ENCODE measurements around the gene KMT2C.

KMT2C gene

DNA sequence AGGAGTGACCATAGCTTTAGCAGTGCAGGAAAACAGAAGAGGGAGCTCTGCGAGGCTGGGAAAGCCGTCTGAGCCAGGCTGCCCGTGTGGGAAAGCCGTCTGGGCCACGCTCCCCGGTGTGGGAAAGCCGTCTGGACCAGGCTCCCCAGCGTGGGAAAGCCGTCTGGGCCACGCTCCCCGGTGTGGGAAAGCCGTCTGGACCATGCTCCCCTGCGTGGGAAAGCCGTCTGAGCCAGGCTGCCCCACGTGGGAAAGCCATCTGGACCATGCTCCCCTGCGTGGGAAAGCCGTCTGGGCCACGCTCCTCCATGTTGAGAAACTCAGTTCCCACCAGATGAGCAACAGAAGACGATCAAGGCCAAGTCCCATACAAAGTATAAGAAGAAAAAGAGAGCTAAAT, 308.6 kb downstream of the KMT2C start:
- peaks cover 25% of the 10 kb centered on the region for H3K36me3 ChIP-seq (ENCODE audit: control insufficient read depth, insufficient read depth, low read length)
- H3K4me1 ChIP-seq (ENCODE audit: control insufficient read depth, insufficient read depth, low read length, poor library complexity, severe bottlenecking): no peaks in the 10 kb centered on the region
- H3K4me3 ChIP-seq (ENCODE audit: insufficient read depth, low read depth, low read length, poor library complexity, severe bottlenecking): no peak overlapping the region
- no peaks in the 10 kb centered on the region for H3K9me3 ChIP-seq (ENCODE audit: control insufficient read depth, low read length)
- no peaks in the 10 kb centered on the region for H3K27me3 ChIP-seq (replicated peaks; ENCODE audit: control insufficient read depth, insufficient read depth, low read length, poor library complexity, severe bottlenecking)
- H3K27ac ChIP-seq (ENCODE audit: insufficient read depth, low read length, poor library complexity, severe bottlenecking): no peak overlapping the region
- no peak for DNase-seq

DNA sequence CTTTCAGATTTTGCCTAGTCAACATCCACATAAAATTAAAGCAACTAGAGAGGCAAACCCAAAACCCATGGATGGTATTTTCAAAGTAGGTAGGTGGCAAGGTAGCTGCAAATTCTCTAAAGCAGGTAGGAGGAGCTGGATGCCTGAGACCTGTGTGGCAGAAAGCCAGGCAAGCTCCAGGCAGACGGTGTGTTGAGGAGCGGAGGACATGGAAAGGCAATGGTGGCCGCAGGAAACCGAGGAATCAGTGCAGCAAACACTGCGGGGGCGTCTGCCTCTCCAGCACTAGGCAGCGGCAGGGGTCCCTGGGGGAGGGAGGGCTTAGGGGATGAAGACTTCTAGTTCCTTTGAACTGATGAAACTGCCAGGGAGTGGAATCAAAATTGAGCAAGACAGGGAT, 309.1 kb downstream of the KMT2C start:
- no peak overlapping the region for H3K27ac ChIP-seq (ENCODE audit: insufficient read depth, low read length, poor library complexity, severe bottlenecking)
- no peaks in the 10 kb centered on the region for H3K4me1 ChIP-seq (ENCODE audit: control insufficient read depth, insufficient read depth, low read length, poor library complexity, severe bottlenecking)
- no peaks in the 10 kb centered on the region for H3K27me3 ChIP-seq (replicated peaks; ENCODE audit: control insufficient read depth, insufficient read depth, low read length, poor library complexity, severe bottlenecking)
- DNase-seq: no peak
- H3K4me3 ChIP-seq (ENCODE audit: insufficient read depth, low read depth, low read length, poor library complexity, severe bottlenecking): no peak overlapping the region
- H3K9me3 ChIP-seq (ENCODE audit: control insufficient read depth, low read length): no peaks in the 10 kb centered on the region
- H3K36me3 ChIP-seq (ENCODE audit: control insufficient read depth, insufficient read depth, low read length): peaks cover 25% of the 10 kb centered on the region

DNA sequence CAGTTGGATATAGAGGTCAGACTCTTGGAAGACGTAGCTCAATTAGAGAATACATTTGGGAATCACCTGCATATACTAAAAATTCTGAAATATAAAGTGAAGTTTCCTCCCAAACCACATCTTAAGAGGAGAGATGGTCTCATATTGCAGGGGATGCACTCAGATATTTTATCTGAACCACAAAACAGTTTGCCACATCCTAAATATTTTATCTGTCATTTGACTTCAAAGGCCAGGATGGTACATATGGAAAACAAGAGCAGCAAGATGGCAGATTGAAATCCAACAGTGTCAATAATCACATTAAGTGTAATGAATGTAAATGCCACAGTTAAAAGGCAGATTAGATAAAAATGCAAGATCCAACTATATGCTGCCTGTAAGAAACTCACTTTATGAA, 313.3 kb downstream of the KMT2C start:
- Histone ChIP-seq H3K27ac (ENCODE audit: insufficient read depth, low read length, poor library complexity, severe bottlenecking) (no peak overlapping the region), H3K4me3 (ENCODE audit: insufficient read depth, low read depth, low read length, poor library complexity, severe bottlenecking) (no peak overlapping the region), H3K36me3 (ENCODE audit: control insufficient read depth, insufficient read depth, low read length) (peaks cover 40% of the 10 kb centered on the region), H3K9me3 (ENCODE audit: control insufficient read depth, low read length) (no peaks in the 10 kb centered on the region), H3K4me1 (ENCODE audit: control insufficient read depth, insufficient read depth, low read length, poor library complexity, severe bottlenecking) (no peaks in the 10 kb centered on the region), H3K27me3 (replicated peaks; ENCODE audit: control insufficient read depth, insufficient read depth, low read length, poor library complexity, severe bottlenecking) (no peaks in the 10 kb centered on the region)
- no peak for DNase-seq

DNA sequence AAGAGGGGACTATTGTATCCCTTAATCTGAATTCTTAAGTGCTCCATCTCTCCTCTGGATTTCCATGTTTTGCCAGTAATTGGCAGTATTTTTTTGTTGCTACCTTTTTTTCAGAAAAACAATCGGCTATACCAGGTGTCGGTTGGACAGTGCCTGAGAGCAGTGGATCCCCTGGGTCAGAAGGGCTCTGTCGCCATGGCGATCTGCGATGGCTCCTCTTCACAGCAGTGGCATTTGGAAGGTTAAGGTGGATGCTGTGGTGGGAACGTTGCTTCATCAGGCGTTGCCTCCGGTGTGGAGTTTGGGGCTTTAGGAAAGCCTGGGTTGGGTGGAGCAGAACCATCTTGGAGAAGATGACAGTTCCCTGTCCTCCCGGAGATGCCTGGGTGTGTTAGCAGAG, 314.4 kb downstream of the KMT2C start:
- Histone ChIP-seq H3K27ac (ENCODE audit: insufficient read depth, low read length, poor library complexity, severe bottlenecking) (no peak overlapping the region), H3K36me3 (ENCODE audit: control insufficient read depth, insufficient read depth, low read length) (peaks cover 40% of the 10 kb centered on the region)

DNA sequence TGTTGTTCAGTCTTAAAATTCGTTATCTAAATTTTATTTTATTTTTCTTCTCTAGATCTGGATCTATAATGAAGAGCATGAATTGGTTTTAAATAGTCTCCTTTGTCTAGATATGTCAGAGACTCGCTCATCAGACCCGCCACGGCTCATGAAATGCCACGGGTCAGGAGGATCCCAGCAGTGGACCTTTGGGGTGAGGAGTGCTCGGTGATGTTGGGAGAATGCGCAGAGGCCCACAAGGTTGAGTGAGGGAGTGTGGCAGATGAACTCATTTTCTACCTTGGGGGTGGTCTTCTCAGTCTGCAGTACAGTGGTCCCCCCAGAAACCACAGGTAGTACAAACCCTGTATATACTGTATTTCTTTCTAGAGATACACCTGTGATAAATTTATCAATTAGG, 315.0 kb downstream of the KMT2C start:
- no peaks in the 10 kb centered on the region for H3K4me1 ChIP-seq (ENCODE audit: control insufficient read depth, insufficient read depth, low read length, poor library complexity, severe bottlenecking)
- no peak overlapping the region for H3K4me3 ChIP-seq (ENCODE audit: insufficient read depth, low read depth, low read length, poor library complexity, severe bottlenecking)
- DNase-seq: no peak
- H3K36me3 ChIP-seq (ENCODE audit: control insufficient read depth, insufficient read depth, low read length): peaks cover 40% of the 10 kb centered on the region
- no peaks in the 10 kb centered on the region for H3K9me3 ChIP-seq (ENCODE audit: control insufficient read depth, low read length)
- no peak overlapping the region for H3K27ac ChIP-seq (ENCODE audit: insufficient read depth, low read length, poor library complexity, severe bottlenecking)
- no peaks in the 10 kb centered on the region for H3K27me3 ChIP-seq (replicated peaks; ENCODE audit: control insufficient read depth, insufficient read depth, low read length, poor library complexity, severe bottlenecking)

More for the DNA sequence above, 314.4 kb downstream of the KMT2C start:
- Histone ChIP-seq H3K27me3 (replicated peaks; ENCODE audit: control insufficient read depth, insufficient read depth, low read length, poor library complexity, severe bottlenecking) (no peaks in the 10 kb centered on the region), H3K4me3 (ENCODE audit: insufficient read depth, low read depth, low read length, poor library complexity, severe bottlenecking) (no peak overlapping the region), H3K4me1 (ENCODE audit: control insufficient read depth, insufficient read depth, low read length, poor library complexity, severe bottlenecking) (no peaks in the 10 kb centered on the region), H3K9me3 (ENCODE audit: control insufficient read depth, low read length) (no peaks in the 10 kb centered on the region)
- no peak for DNase-seq

DNA sequence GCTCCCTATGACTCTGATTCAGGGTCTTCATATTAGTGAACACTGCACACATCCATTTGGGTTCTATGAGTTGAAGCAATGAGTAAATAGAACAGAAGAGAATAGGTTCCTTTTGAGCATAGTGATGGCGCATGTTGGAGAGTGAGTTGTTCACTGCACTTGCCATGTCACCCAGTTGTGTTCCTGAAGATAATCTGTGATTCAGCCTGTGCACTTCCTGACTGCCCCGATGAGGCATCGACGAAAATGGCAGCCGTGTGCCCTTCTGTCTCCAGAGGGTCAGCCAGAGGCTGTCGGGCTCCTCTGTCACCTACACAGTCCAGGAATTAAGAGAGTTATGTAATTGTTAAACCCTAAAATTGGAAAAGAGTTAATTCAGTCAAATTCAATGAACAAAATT, 315.6 kb downstream of the KMT2C start:
- H3K27ac ChIP-seq (ENCODE audit: insufficient read depth, low read length, poor library complexity, severe bottlenecking): no peak overlapping the region
- H3K4me3 ChIP-seq (ENCODE audit: insufficient read depth, low read depth, low read length, poor library complexity, severe bottlenecking): no peak overlapping the region
- H3K9me3 ChIP-seq (ENCODE audit: control insufficient read depth, low read length): no peaks in the 10 kb centered on the region
- H3K36me3 ChIP-seq (ENCODE audit: control insufficient read depth, insufficient read depth, low read length): peaks cover 41% of the 10 kb centered on the region
- no peaks in the 10 kb centered on the region for H3K4me1 ChIP-seq (ENCODE audit: control insufficient read depth, insufficient read depth, low read length, poor library complexity, severe bottlenecking)
- no peaks in the 10 kb centered on the region for H3K27me3 ChIP-seq (replicated peaks; ENCODE audit: control insufficient read depth, insufficient read depth, low read length, poor library complexity, severe bottlenecking)
- DNase-seq: no peak

DNA sequence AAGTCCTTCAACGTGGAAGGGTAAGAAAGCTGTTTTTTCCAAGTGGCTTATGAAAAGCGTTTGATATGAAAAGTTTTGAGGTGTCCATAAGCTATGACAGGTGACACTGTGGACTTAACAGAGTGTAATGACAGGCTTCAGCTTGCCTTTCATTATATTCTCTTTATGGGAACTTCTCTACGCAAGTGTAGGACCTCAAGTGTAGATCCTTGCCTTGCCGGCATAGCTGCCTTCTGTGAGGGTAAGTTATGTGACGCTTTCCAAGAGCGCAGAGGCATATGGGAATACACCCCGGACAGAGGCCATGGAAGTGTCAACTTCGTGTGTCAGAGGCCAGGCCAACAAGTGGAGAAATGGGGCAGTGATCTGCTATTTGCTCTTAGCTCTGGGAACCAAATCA, 318.4 kb downstream of the KMT2C start:
- Histone ChIP-seq H3K36me3 (ENCODE audit: control insufficient read depth, insufficient read depth, low read length) (peaks cover 37% of the 10 kb centered on the region), H3K9me3 (ENCODE audit: control insufficient read depth, low read length) (no peaks in the 10 kb centered on the region), H3K27ac (ENCODE audit: insufficient read depth, low read length, poor library complexity, severe bottlenecking) (no peak overlapping the region), H3K27me3 (replicated peaks; ENCODE audit: control insufficient read depth, insufficient read depth, low read length, poor library complexity, severe bottlenecking) (no peaks in the 10 kb centered on the region), H3K4me1 (ENCODE audit: control insufficient read depth, insufficient read depth, low read length, poor library complexity, severe bottlenecking) (no peaks in the 10 kb centered on the region), H3K4me3 (ENCODE audit: insufficient read depth, low read depth, low read length, poor library complexity, severe bottlenecking) (no peak overlapping the region)
- DNase-seq: no peak

DNA sequence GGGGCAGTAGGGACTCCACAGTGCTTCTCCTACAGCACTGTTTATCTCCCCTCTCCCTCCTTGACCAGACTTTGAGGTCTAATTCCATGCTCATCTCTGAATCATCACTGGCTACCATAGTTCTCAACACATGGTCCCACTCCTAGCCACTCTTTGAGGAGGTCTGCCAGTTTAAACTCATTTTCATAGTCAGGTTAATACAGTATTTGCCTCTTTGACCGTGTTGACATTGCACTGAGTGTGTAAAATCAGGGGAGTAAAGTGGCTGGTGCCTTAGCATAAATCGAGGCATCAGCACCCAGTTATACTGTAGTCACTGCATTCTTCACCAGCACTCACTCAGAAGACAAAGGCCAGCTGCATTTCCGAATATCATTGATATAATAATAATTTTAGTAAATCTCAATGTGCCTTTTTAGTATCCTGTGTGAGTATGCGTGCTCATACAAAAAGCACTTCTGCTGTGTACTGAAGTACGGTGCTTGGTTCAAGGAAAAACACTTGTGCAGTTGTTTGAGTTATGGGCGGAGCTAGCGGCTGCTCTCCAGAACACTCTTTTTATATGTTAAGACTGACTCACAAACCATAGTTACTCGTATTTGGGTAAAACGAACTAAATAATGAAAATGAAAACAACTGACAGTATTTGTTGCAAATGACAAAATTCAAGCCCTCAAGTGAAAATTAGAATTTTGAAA, 320.6 kb downstream of the KMT2C start:
- peaks cover 27% of the 10 kb centered on the region for H3K36me3 ChIP-seq (ENCODE audit: control insufficient read depth, insufficient read depth, low read length)
- no peaks in the 10 kb centered on the region for H3K4me1 ChIP-seq (ENCODE audit: control insufficient read depth, insufficient read depth, low read length, poor library complexity, severe bottlenecking)
- H3K9me3 ChIP-seq (ENCODE audit: control insufficient read depth, low read length): no peaks in the 10 kb centered on the region
- H3K27me3 ChIP-seq (replicated peaks; ENCODE audit: control insufficient read depth, insufficient read depth, low read length, poor library complexity, severe bottlenecking): no peaks in the 10 kb centered on the region
- no peak overlapping the region for H3K27ac ChIP-seq (ENCODE audit: insufficient read depth, low read length, poor library complexity, severe bottlenecking)
- H3K4me3 ChIP-seq (ENCODE audit: insufficient read depth, low read depth, low read length, poor library complexity, severe bottlenecking): no peak overlapping the region
- no peak for DNase-seq

DNA sequence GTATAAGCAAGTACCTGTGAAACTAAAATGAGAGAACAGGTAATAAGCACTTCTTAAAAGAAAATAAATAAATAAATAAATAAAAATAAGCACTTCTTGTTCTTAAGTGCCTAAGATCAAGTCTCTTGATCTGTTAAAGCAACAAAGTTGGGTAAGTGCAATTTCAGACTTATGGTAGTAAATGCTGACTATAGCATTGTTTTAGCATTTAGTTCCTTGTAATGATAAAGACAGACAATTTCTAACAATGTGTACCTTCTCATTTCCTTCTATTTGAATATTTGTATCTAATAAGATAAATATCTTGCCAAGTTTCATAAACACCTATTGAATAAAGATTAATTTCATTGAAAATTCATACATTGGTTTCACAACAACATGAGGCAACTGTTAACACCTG, 323.0 kb downstream of the KMT2C start:
- DNase-seq: no peak
- Histone ChIP-seq H3K4me1 (ENCODE audit: control insufficient read depth, insufficient read depth, low read length, poor library complexity, severe bottlenecking) (no peaks in the 10 kb centered on the region), H3K4me3 (ENCODE audit: insufficient read depth, low read depth, low read length, poor library complexity, severe bottlenecking) (no peak overlapping the region), H3K27me3 (replicated peaks; ENCODE audit: control insufficient read depth, insufficient read depth, low read length, poor library complexity, severe bottlenecking) (no peaks in the 10 kb centered on the region), H3K27ac (ENCODE audit: insufficient read depth, low read length, poor library complexity, severe bottlenecking) (no peak overlapping the region), H3K9me3 (ENCODE audit: control insufficient read depth, low read length) (no peaks in the 10 kb centered on the region), H3K36me3 (ENCODE audit: control insufficient read depth, insufficient read depth, low read length) (peaks cover 18% of the 10 kb centered on the region)

DNA sequence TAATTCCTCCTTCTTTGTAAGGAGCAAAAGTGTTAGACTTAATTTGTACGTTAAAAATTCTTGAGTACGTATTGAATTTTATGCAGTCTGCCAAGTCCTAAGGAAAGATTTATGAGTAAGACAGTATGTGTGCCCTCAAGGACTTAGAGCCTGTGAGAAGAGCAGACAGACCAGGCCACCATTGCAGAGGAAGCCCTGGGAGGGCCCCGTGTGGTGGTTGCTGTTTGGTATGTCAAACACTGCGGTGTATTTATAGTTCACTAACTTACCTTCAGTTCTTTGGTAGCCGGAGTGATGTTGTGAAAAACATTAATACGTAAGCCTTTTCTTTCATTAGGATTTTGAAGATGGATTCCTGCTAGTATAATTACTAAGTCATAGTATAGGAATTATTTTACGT, 327.4 kb downstream of the KMT2C start:
- Histone ChIP-seq H3K27ac (ENCODE audit: insufficient read depth, low read length, poor library complexity, severe bottlenecking) (no peak overlapping the region), H3K36me3 (ENCODE audit: control insufficient read depth, insufficient read depth, low read length) (peaks cover 15% of the 10 kb centered on the region), H3K4me1 (ENCODE audit: control insufficient read depth, insufficient read depth, low read length, poor library complexity, severe bottlenecking) (no peaks in the 10 kb centered on the region), H3K9me3 (ENCODE audit: control insufficient read depth, low read length) (no peaks in the 10 kb centered on the region), H3K27me3 (replicated peaks; ENCODE audit: control insufficient read depth, insufficient read depth, low read length, poor library complexity, severe bottlenecking) (no peaks in the 10 kb centered on the region), H3K4me3 (ENCODE audit: insufficient read depth, low read depth, low read length, poor library complexity, severe bottlenecking) (no peak overlapping the region)
- no peak for DNase-seq

Measured in effector memory CD4-positive, alpha-beta T cell (primary cell).